CD4-positive, alpha-beta T cell treated with Interleukin-2 at 100 ng/mL for 4 hours (primary cell): ENCODE results near the gene SLC9B2.
"Not testable (repeated sequence)": the region's sequence is repeated elsewhere in the genome, so short reads cannot be mapped to it uniquely, and the experiment has no call there.

Experiments used
- DNase-seq: peaks from one replicate; pipeline ENCODE4 v3.0.0-alpha.2; 2020; ENCODE audit warnings: low spot score

Gene SLC9B2

GRCh38 chr4:103019308-103020124, 57.0 kb downstream of the SLC9B2 start, which contains the start of gene SLC9B1:
Gene SLC9B1 (minus strand): TSS chr4:103019705. CDS start chr4:102991711, 27,994 bp downstream.
- DNase-seq: peak; percentile 92

- no peak for DNase-seq
Observed at GRCh38 chr4:103018391-103019307, 57.9 kb downstream of the SLC9B2 start.

GRCh38 chr4:103012551-103012950, 64.0 kb downstream of the SLC9B2 start:
- DNase-seq: no peak

GRCh38 chr4:103012060-103012459, 64.5 kb downstream of the SLC9B2 start:
- no peak for DNase-seq

- no peak for DNase-seq
Observed at GRCh38 chr4:103011378-103012025, 65.1 kb downstream of the SLC9B2 start.

GRCh38 chr4:103010804-103011203, 65.8 kb downstream of the SLC9B2 start:
- no peak for DNase-seq

- DNase-seq: peak; percentile 74
Observed at GRCh38 chr4:103008875-103009729, 67.5 kb downstream of the SLC9B2 start.

- no peak for DNase-seq
Observed at GRCh38 chr4:103002551-103002950, 74.0 kb downstream of the SLC9B2 start.

- no peak for DNase-seq
Observed at GRCh38 chr4:102994803-102995202, 81.8 kb downstream of the SLC9B2 start.

GRCh38 chr4:102993985-102994384, 82.6 kb downstream of the SLC9B2 start:
- not testable (repeated sequence) for DNase-seq

- DNase-seq: no peak
Observed at GRCh38 chr4:102988429-102989020, 88.0 kb downstream of the SLC9B2 start.

- DNase-seq: no peak
Observed at GRCh38 chr4:102981005-102981404, 95.6 kb downstream of the SLC9B2 start.
